HL-60 (cell line): ENCODE data around the gene BCAR1.
"Not testable (repeated sequence)": the region's sequence is repeated elsewhere in the genome, so short reads cannot be mapped to it uniquely, and the experiment has no call there.

ENCODE experiments used
- DNase-seq, 2 experiments: peaks; one replicate each; pipeline ENCODE4 v3.0.0-alpha.2; 2010 to 2020; ENCODE audit warnings: low read depth in 1 of 2, low spot score in 1 of 2
- H3K27ac ChIP-seq: fragments of 250-450 bp; sonication (Bioruptor Pico); replicated peaks from 2 replicates; pipeline ENCODE4 v1.5.1; 2020; ENCODE audit warnings: mild to moderate bottlenecking, moderate library complexity
- H3K27me3 ChIP-seq: fragments of 250-450 bp; sonication (Bioruptor Pico); 2 replicates; pipeline ENCODE4 v1.5.1; 2021; ENCODE audit warnings: mild to moderate bottlenecking, moderate library complexity; ENCODE audit not compliant: insufficient read depth, poor library complexity, severe bottlenecking
- H3K4me3 ChIP-seq: replicated peaks from 2 replicates; pipeline ENCODE4 v1.5.1; 2011; ENCODE audit warnings: mild to moderate bottlenecking, control low read depth, low read length; ENCODE audit not compliant: insufficient read depth
- GABPA ChIP-seq: IDR thresholded peaks from 2 replicates; pipeline ENCODE4 v1.6.1; 2012; ENCODE audit warnings: low read depth
- POLR2AphosphoS5 ChIP-seq: IDR thresholded peaks from 2 replicates; pipeline ENCODE4 v1.6.1; 2012; ENCODE audit warnings: low read depth
- SPI1 ChIP-seq: IDR thresholded peaks from 2 replicates; pipeline ENCODE4 v1.6.1; 2012; ENCODE audit warnings: low read depth, mild to moderate bottlenecking, borderline replicate concordance
- TF ChIP-seq, protein P1 (sequence below): IDR thresholded peaks from one replicate; pipeline ENCODE4 v1.5.1; 2011; ENCODE audit warnings: low read length, control low read depth, inconsistent platforms; ENCODE audit not compliant: insufficient read depth
- TF ChIP-seq, protein P2 (sequence below): IDR thresholded peaks from 2 replicates; pipeline ENCODE4 v1.6.1; 2012; ENCODE audit warnings: low read depth; ENCODE audit not compliant: insufficient replicate concordance

The BCAR1 gene

GRCh38 chr16:75208242-75208825, 43.1 kb downstream of the BCAR1 start:
- Histone ChIP-seq H3K4me3 (no peak overlapping the region), H3K27me3 (no peaks in the 10 kb centered on the region), H3K27ac (no peak overlapping the region)
- no peak for DNase-seq
- no peak for TF ChIP-seq SPI1

- no peak overlapping the region for H3K27ac ChIP-seq
- DNase-seq: no peak
- H3K4me3 ChIP-seq: no peak overlapping the region
- TF ChIP-seq, protein P1, sequence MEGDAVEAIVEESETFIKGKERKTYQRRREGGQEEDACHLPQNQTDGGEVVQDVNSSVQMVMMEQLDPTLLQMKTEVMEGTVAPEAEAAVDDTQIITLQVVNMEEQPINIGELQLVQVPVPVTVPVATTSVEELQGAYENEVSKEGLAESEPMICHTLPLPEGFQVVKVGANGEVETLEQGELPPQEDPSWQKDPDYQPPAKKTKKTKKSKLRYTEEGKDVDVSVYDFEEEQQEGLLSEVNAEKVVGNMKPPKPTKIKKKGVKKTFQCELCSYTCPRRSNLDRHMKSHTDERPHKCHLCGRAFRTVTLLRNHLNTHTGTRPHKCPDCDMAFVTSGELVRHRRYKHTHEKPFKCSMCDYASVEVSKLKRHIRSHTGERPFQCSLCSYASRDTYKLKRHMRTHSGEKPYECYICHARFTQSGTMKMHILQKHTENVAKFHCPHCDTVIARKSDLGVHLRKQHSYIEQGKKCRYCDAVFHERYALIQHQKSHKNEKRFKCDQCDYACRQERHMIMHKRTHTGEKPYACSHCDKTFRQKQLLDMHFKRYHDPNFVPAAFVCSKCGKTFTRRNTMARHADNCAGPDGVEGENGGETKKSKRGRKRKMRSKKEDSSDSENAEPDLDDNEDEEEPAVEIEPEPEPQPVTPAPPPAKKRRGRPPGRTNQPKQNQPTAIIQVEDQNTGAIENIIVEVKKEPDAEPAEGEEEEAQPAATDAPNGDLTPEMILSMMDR: no peak
- no peak for TF ChIP-seq SPI1
- TF ChIP-seq, protein P2, sequence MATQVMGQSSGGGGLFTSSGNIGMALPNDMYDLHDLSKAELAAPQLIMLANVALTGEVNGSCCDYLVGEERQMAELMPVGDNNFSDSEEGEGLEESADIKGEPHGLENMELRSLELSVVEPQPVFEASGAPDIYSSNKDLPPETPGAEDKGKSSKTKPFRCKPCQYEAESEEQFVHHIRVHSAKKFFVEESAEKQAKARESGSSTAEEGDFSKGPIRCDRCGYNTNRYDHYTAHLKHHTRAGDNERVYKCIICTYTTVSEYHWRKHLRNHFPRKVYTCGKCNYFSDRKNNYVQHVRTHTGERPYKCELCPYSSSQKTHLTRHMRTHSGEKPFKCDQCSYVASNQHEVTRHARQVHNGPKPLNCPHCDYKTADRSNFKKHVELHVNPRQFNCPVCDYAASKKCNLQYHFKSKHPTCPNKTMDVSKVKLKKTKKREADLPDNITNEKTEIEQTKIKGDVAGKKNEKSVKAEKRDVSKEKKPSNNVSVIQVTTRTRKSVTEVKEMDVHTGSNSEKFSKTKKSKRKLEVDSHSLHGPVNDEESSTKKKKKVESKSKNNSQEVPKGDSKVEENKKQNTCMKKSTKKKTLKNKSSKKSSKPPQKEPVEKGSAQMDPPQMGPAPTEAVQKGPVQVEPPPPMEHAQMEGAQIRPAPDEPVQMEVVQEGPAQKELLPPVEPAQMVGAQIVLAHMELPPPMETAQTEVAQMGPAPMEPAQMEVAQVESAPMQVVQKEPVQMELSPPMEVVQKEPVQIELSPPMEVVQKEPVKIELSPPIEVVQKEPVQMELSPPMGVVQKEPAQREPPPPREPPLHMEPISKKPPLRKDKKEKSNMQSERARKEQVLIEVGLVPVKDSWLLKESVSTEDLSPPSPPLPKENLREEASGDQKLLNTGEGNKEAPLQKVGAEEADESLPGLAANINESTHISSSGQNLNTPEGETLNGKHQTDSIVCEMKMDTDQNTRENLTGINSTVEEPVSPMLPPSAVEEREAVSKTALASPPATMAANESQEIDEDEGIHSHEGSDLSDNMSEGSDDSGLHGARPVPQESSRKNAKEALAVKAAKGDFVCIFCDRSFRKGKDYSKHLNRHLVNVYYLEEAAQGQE: no peak
- TF ChIP-seq POLR2AphosphoS5: no peak
- no peak for TF ChIP-seq GABPA
- no peaks in the 10 kb centered on the region for H3K27me3 ChIP-seq
These were observed 43.6 kb downstream of the BCAR1 start for GRCh38 chr16:75207831-75208230.

DNA sequence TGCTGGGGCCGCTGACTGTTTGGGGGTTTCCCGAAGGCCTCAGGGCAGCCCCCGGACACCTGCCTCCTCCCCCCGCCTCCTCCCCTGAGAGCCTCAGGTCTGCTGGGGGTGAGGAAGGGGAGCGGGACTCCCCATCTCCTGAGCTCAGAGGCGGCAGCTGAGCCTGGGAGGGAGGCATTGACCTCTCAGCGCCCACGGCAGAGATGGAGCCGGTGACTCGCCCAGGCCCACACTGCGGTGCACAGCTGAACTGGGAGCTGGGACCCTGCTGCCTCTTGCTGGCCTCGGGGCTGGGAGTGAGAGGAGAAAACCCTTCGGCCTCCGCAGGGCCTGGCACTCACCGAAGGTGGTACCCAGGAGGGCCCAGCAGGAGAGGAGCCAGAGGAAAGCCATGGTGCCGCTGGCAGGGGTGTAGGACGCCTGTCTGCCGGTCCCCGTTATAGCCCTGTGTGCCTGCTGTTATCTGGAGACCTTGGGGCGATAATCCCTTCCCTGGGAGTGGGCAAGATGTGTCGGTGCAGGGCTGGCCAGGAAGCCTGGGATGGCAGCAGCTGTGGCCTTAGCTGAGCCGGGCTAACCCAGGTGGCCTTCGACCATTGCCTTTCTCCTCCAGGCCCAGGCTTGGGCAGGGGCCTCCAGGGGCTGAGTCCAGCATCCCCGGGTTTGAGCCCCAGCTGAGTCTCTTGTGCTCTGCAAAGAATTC, 44.5 kb downstream of the BCAR1 start, which contains the start of gene CTRB2:
Gene CTRB2 (minus strand): TSS at position 413 of the 703 bp plus-strand sequence. CDS start 20 bp downstream, at position 393.
- Histone ChIP-seq H3K27ac (no peak within 1 kb of the TSS), H3K27me3 (no peaks in the 10 kb centered on the region), H3K4me3 (no peak within 1 kb of the TSS)
- no peak for TF ChIP-seq POLR2AphosphoS5
- TF ChIP-seq GABPA: no peak
- TF ChIP-seq, protein P2: no peak
- no peak for TF ChIP-seq SPI1
- TF ChIP-seq, protein P1: no peak
- no peak for DNase-seq

DNA sequence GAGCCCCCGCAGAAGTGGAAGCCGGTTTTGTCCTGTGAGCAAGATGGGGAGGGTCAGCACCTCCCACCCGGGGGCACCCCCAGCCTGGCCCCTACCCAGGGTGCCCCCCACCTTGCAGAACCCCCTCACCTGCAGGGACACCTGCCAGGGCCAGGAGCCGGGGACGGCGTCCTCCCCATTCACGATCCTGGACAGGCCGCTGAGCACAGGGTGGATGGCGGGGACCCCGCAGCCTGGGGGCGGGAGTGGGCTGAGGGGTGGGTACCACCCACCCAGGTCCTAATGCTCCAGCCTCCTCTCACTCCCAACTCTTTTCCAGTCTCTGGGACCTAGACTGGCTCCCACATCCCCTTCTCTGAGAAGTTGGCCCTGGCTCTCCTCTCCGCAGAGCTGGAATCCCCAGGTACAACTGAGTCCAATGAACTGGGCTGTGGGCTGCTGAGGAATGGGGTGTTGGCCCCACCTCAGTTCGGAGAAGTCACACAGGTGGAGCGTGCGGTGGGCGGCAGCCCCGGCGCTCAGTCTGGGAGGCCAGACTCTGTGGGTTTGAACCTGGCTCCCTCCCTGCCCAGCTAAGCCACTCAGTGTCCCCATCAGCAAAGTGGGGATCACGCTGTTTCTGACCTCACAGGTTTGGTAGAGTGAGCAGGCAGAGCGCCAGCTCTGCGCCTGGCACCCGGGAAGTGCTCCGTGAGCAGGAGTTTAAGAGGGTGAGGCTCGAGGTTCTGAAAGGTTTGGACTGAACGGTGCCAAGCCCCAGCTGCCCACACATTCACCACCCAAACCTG, 45.3 kb downstream of the BCAR1 start:
- H3K27me3 ChIP-seq, DNase-seq, H3K27ac ChIP-seq, H3K4me3 ChIP-seq: not testable (repeated sequence)

DNA sequence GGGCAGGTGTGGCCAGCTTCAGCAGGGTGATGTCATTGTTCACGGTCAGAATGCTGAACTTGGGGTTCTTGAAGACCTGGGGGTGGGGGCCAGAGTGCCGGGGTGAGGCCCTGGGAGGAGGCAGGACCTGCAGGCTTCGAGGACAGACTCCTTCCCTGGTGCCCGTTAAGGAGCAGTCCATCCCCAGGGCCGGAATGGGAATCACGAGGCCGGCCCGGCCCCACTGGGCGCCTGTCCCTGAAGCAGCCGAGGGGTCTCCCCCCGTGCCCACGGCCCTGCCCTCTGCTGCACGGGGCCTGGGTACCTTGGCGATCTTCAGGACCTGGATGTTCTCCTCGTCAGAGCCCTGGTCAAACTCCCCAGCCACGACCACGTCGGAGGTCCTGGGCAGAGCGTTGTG, 46.0 kb downstream of the BCAR1 start:
- not testable (repeated sequence) for DNase-seq, H3K27ac ChIP-seq, H3K4me3 ChIP-seq, H3K27me3 ChIP-seq

DNA sequence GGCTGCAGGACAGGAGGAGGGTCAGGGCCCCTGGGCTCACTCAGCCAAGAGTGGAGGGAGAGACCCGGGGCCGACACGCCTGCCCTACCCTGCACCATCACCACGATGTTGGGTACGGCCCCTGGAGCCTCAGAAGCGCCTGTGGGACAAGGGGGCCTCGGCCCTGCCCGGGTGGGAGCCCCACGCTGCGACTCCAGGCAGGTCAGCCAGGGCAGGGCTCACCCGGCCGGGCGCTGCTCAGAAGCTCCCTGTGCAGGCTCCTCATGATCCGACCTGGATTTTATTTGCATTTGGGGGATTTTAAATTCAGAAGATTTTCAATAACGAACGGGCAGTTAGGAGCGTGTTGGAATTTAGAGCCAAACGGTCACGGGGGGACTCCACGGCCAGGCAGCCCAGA, 46.5 kb downstream of the BCAR1 start:
- not testable (repeated sequence) for H3K27me3 ChIP-seq, DNase-seq, H3K4me3 ChIP-seq, H3K27ac ChIP-seq
